Heart right ventricle (tissue), 16 donors: Measurements from ENCODE around the gene HOXB6. TPM values are rescaled to one million over a fixed set of nuclear protein-coding genes. Genes with fewer than 3 reads are reported as not detected.
A peak's percentile ranks its signal among the peaks of the same experiment; 100 is the strongest.

Experiments
- ATAC-seq, 8 donors: fragments of 200-7000 bp; cut with Tn5 transposase; one replicate each; pipeline ENCODE4 v1.9.1; 2020; ENCODE audit warnings: mild to moderate bottlenecking in 8 of 8, moderate library complexity in 8 of 8, moderate number of reproducible peaks in 1 of 8
- DNase-seq, 2 donors: peaks; one replicate each; pipeline ENCODE4 v3.0.0-alpha.2; 2020
- H3K27ac ChIP-seq, 10 donors: fragments of 200-600 bp; sonication (generic) in 2 of 10; one replicate each; pipeline versions ENCODE4 v1.5.0 to v1.8.0; 2020 to 2022; ENCODE audit warnings: mild to moderate bottlenecking in 3 of 10
- H3K27me3 ChIP-seq, 7 donors: fragments of 200-600 bp; one replicate each; pipeline ENCODE4 v1.8.0; 2021 to 2022; ENCODE audit warnings: mild to moderate bottlenecking in 2 of 7
- H3K36me3 ChIP-seq, 9 donors: fragments of 200-600 bp; sonication (generic) in 1 of 9; one replicate each; pipeline versions ENCODE4 v1.5.0 to v1.8.0; 2020 to 2022; ENCODE audit warnings: mild to moderate bottlenecking in 2 of 9
- H3K4me1 ChIP-seq, 9 donors: fragments of 200-600 bp; sonication (generic) in 1 of 9; one replicate each; pipeline versions ENCODE4 v1.5.0 to v1.8.0; 2020 to 2022; ENCODE audit warnings: mild to moderate bottlenecking in 4 of 9
- H3K4me3 ChIP-seq, 10 donors: fragments of 200-600 bp; sonication (generic) in 2 of 10; one replicate each; pipeline versions ENCODE4 v1.5.0 to v1.8.0; 2020 to 2022; ENCODE audit warnings: mild to moderate bottlenecking in 7 of 10, moderate library complexity in 2 of 10
- H3K9me3 ChIP-seq, 11 donors: fragments of 200-600 bp in 10 of 11; sonication (generic) in 2 of 11; one replicate each; pipeline versions ENCODE4 v1.5.0 to v1.8.0; 2013 to 2022; ENCODE audit warnings: mild to moderate bottlenecking in 2 of 11, control low read depth in 1 of 11, moderate library complexity in 1 of 11
- WGBS, 2 donors: extraction: QIAGEN DNeasy Blood & Tissue Kit; methylation state at CpG; one replicate each; pipeline ENCODE4 v1.1.7; 2013; ENCODE audit warnings: inconsistent platforms in 1 of 2; 5-methylcytosine and 5-hydroxymethylcytosine counted together
- intact Hi-C, 10 donors: fragments of 100-400 bp; cut with DNase I; formaldehyde crosslinking; loops; one replicate each; pipeline versions ENCODE4 v1.11.1 to v1.14.2; 2022
- polyA plus RNA-seq, 2 donors: library from polyadenylated mRNA; stranded (reverse); fragments of 200-250 nt; gene quantifications; one replicate each; pipeline ENCODE4 v1.2.3, GENCODE V29; 2013
- total RNA-seq, 10 donors: library from RNA; stranded (reverse); fragmentation: NEBNext Ultra II Directional in 3 of 10; extraction: Animal tissue kit (Norgen Biotek cat#: 25700) in 3 of 10; gene quantifications; one replicate each; pipeline versions ENCODE4 v1.2.1 to v1.2.4, GENCODE V29; 2021 to 2023
- TF ChIP-seq, protein P1 (sequence below), 9 donors: fragments of 200-600 bp; sonication (generic) in 2 of 9; IDR thresholded peaks; one replicate each; pipeline versions ENCODE4 v1.5.0 to v1.8.0; 2021 to 2022; ENCODE audit warnings: antibody characterized with exemption in 9 of 9, mild to moderate bottlenecking in 5 of 9, moderate library complexity in 1 of 9
- donor health status: Arrhythmogenic right ventricular cardiomyopathy.
- donor health status: ischemic (EF 13 %, LVEDD 7.1; RV severe dilation, severe dysfunction).
- donor health status: healthy with polysubstance abuse.
- donor health status: DM: no; HTN: yes; CAD: no.
- donor health status: DM: no; HTN: no; CAD: no.
- donor health status: ischemic (EF 25% LVEDD 6.9; RV normal size, moderate dysfunction).
- donor health status: ischemic (EF 25% LVEDD 5.7; RV mildly dilated, moderate dysfunction).
- donor health status: healthy.
- donor health status: DM: yes; HTN: yes; CAD: no.
- donor health status: Ischemic cardiomyopathy.
- donor health status: ischemic (EF 35%, LVEDD 5.7; RV mildly dilated, moderate dysfunction).
- donor health status: nonischemic (EF 11% LVEDD 7.7; RV severe dilation, severe dysfunction).
- donor health status: DM: yes; HTN: yes; CAD: no.
- donor health status: PGD.
- donor health status: ischemic (EF 29% LVEDD 5.4; RV normal size, mild dysfunction).
- donor health status: nonischemic (EF 23%, LVEDD 6.1; RV moderate dilation, normal function).

The HOXB6 gene
- total and polyA plus RNA-seq, 12 donors: 0.14 to 1.2 (median 0.41) TPM; not detected in 2

DNA sequence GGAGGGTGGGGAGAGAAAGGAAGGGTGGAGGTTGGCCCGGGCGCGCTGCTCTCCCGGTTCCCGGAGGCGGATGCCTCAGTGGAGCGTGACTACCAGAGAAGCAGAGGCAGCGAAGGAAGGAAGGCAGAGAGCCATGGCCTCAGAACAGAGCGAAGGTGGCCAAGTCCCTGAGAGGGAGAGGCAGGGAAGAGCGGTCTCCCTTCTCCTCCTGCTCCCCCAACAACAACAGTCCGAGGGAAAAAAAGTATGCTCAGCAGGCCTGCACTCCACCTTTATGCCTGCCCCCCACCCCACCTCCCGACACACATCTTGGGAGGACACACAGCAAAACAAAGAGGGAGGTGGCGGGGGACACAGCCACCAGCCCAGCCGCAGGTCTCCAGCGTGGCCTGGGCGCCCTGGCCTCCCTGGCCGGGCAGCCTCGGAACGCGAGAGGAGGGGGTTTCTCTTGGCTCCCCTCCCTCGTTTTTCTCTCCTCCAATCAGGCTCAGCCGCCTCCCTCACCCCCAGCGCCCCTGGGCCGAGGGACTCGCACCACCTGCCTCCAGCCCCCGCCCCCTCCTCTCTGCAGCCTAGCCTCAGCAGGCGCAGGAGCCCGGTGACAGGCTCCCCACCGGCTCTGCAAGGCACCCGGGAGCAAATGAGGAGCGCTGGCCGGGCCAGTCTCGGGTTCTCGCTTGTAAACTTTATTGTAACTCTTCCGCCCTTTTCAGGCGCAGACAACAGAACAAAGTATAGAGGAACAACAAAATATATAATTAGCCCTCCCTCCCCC is 7.1 kb upstream of the HOXB6 start:
- Histone ChIP-seq H3K9me3 (no peaks in the 10 kb centered on the region), H3K27me3 (peaks cover 92 to 100% (median 100%) of the 10 kb centered on the region in 7 donors), H3K36me3 (peaks cover 0 to 5% (median 0%) of the 10 kb centered on the region in 9 donors), H3K27ac (peak overlapping the region in 1 of 10 donors; percentile 73), H3K4me1 (peaks cover 9 to 52% (median 37%) of the 10 kb centered on the region in 9 donors), H3K4me3 (peak overlapping the region in 5 of 10 donors; percentile 23 to 67 (median 47))
- TF ChIP-seq, protein P1, sequence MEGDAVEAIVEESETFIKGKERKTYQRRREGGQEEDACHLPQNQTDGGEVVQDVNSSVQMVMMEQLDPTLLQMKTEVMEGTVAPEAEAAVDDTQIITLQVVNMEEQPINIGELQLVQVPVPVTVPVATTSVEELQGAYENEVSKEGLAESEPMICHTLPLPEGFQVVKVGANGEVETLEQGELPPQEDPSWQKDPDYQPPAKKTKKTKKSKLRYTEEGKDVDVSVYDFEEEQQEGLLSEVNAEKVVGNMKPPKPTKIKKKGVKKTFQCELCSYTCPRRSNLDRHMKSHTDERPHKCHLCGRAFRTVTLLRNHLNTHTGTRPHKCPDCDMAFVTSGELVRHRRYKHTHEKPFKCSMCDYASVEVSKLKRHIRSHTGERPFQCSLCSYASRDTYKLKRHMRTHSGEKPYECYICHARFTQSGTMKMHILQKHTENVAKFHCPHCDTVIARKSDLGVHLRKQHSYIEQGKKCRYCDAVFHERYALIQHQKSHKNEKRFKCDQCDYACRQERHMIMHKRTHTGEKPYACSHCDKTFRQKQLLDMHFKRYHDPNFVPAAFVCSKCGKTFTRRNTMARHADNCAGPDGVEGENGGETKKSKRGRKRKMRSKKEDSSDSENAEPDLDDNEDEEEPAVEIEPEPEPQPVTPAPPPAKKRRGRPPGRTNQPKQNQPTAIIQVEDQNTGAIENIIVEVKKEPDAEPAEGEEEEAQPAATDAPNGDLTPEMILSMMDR (IDR thresholded peaks at IDR 0.05): no peak
- DNase-seq (no peak), ATAC-seq (no peak)
- intact Hi-C loops: loop anchor here in 9 of 10 donors (10.0 kb wide), 4 partner anchors 277 to 587 kb away; no protein-coding TSS in a partner anchor
- WGBS, 2 donors: 5 to 6% methylated on average over 34 to 36 of the region's 36 CpGs

DNA sequence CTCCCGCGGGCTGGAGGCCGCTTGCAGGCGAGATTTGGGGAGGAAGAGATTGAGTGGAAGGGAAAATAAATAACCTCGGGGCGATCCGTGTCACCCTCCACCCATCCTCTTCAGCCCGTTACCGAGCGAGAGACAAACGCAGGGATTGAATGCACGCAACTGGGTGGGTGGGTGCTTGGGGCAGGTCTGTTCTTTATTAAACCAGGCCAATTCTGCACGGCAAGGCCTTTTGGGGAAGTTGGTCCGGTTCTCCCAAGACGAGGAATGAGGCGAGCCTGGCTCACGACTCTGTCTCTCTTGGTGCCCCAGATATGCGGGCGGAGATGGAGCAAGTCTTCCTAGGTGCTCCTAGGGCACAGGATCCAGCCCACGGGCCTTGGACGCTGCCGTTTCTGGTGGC is 6.4 kb upstream of the HOXB6 start:
- peak overlapping the region; percentile 4 to 67 (median 40) for H3K4me3 ChIP-seq
- intact Hi-C loops: loop anchor here in 9 of 10 donors (10.0 kb wide), 4 partner anchors 276 to 586 kb away; no protein-coding TSS in a partner anchor
- H3K27me3 ChIP-seq: peaks cover 92 to 100% (median 100%) of the 10 kb centered on the region in 7 donors
- H3K36me3 ChIP-seq: peaks cover 0 to 5% (median 0%) of the 10 kb centered on the region in 9 donors
- DNase-seq (no peak), ATAC-seq (peak in 1 of 8 donors; percentile 27)
- TF ChIP-seq, protein P1 (IDR thresholded peaks at IDR 0.05): no peak
- peaks cover 9 to 52% (median 37%) of the 10 kb centered on the region in 9 donors for H3K4me1 ChIP-seq
- WGBS, 2 donors: 5% methylated on average over 22 of the region's 22 CpGs
- H3K27ac ChIP-seq: peak overlapping the region in 1 of 10 donors; percentile 73
- no peaks in the 10 kb centered on the region for H3K9me3 ChIP-seq

GRCh38 chr17:48610282-48611211 is 5.8 kb upstream of the HOXB6 start, which contains the start of gene HOXB7:
TSS of gene HOXB7 (minus strand) at chr17:48611017. CDS start at chr17:48610918, 99 bp downstream.
- peak within 1 kb of the TSS in 1 of 10 donors; percentile 73 for H3K27ac ChIP-seq
- peak within 1 kb of the TSS; percentile 4 to 67 (median 40) for H3K4me3 ChIP-seq
- intact Hi-C loops: loop anchor here in 9 of 10 donors (10.0 kb wide), 4 partner anchors 276 to 586 kb away; no protein-coding TSS in a partner anchor
- TF ChIP-seq, protein P1 (IDR thresholded peaks at IDR 0.05): no peak
- ATAC-seq (peak in 5 of 8 donors; percentile 19 to 56 (median 30)), DNase-seq (peak; percentile 27 to 57)
- H3K4me1 ChIP-seq: peaks cover 9 to 48% (median 37%) of the 10 kb centered on the region in 9 donors
- no peaks in the 10 kb centered on the region for H3K9me3 ChIP-seq
- peaks cover 91 to 100% (median 100%) of the 10 kb centered on the region in 7 donors for H3K27me3 ChIP-seq
- WGBS, 2 donors: 2% methylated on average over 79 of the region's 79 CpGs
- peaks cover 0 to 2% (median 0%) of the 10 kb centered on the region in 9 donors for H3K36me3 ChIP-seq
